HL-60 (cell line): ENCODE data around the gene SCN3A.

Source experiments
- CTCF ChIP-seq: IDR thresholded peaks from one replicate; pipeline ENCODE4 v1.5.1; 2011; ENCODE audit warnings: low read length, control low read depth, inconsistent platforms; ENCODE audit not compliant: insufficient read depth
- GABPA ChIP-seq: IDR thresholded peaks from 2 replicates; pipeline ENCODE4 v1.6.1; 2012; ENCODE audit warnings: low read depth
- POLR2AphosphoS5 ChIP-seq: IDR thresholded peaks from 2 replicates; pipeline ENCODE4 v1.6.1; 2012; ENCODE audit warnings: low read depth
- SPI1 ChIP-seq: IDR thresholded peaks from 2 replicates; pipeline ENCODE4 v1.6.1; 2012; ENCODE audit warnings: low read depth, mild to moderate bottlenecking, borderline replicate concordance
- TF ChIP-seq, protein P1 (sequence below): IDR thresholded peaks from 2 replicates; pipeline ENCODE4 v1.6.1; 2012; ENCODE audit warnings: low read depth; ENCODE audit not compliant: insufficient replicate concordance

DNA sequence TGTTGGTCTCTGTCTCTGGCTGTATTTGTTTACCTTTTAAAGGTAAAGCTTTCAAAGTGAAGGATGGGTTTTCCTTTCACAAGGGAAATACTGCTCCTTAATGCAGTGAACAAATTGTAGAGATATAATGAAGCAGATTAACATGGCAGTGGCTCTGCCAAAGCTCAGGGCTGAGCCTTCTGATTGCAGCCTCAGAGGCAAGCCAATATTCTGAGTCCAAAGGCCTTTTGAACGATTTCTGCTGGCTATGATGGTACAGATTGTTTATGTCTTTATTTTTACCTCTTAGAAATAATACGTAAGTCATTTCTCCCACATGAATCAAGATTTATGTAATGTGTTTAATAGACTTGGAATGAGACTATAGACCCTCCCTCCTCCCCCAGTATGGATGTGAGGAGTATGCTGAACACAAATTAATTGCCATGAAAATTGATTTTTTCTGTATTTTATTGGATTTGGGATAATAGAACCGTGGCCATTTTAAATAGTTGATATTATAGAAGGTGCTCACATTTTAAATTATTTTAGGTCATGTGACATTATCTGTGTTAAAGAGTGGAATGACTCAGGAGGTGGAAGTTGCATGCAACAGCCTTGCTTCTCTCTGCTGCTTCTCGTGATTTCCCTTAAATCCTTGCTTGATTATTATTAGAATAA is 36.1 kb upstream of the SCN3A start:
- no peak for TF ChIP-seq POLR2AphosphoS5
- no peak for TF ChIP-seq CTCF
- no peak for TF ChIP-seq GABPA
- TF ChIP-seq, protein P1, sequence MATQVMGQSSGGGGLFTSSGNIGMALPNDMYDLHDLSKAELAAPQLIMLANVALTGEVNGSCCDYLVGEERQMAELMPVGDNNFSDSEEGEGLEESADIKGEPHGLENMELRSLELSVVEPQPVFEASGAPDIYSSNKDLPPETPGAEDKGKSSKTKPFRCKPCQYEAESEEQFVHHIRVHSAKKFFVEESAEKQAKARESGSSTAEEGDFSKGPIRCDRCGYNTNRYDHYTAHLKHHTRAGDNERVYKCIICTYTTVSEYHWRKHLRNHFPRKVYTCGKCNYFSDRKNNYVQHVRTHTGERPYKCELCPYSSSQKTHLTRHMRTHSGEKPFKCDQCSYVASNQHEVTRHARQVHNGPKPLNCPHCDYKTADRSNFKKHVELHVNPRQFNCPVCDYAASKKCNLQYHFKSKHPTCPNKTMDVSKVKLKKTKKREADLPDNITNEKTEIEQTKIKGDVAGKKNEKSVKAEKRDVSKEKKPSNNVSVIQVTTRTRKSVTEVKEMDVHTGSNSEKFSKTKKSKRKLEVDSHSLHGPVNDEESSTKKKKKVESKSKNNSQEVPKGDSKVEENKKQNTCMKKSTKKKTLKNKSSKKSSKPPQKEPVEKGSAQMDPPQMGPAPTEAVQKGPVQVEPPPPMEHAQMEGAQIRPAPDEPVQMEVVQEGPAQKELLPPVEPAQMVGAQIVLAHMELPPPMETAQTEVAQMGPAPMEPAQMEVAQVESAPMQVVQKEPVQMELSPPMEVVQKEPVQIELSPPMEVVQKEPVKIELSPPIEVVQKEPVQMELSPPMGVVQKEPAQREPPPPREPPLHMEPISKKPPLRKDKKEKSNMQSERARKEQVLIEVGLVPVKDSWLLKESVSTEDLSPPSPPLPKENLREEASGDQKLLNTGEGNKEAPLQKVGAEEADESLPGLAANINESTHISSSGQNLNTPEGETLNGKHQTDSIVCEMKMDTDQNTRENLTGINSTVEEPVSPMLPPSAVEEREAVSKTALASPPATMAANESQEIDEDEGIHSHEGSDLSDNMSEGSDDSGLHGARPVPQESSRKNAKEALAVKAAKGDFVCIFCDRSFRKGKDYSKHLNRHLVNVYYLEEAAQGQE = no peak
- no peak for TF ChIP-seq SPI1
